ENCODE results near the gene NLRP11. TPM values are rescaled to one million over a fixed set of nuclear protein-coding genes. Genes with fewer than 3 reads are reported as not detected.

NLRP11 gene
- total and polyA plus RNA-seq, 2 experiments from 2014 or later, result not detected

DNA sequence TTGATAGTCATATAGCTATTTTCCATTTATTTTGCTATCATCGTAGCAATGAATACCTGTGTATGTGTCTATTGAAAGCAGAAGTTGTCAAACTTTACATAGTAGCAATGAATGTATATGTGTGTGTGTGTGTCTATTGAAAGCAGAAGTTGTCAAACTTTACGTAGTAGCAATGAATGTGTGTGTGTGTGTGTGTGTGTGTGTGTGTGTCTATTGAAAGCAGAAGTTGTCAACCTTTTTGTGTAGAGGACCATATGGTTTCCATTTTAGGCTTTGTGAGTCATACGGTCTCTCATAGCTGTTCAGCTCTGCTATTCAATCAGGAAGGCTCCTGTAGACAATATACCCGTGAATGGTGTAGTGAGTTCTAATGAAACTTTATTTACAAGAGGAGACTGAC lies 25.4 kb upstream of the NLRP11 start:
- H2AFZ ChIP-seq, result no peak overlapping the region
- no peak overlapping the region for H3K4me3 ChIP-seq
- H3K4me3 Mint-ChIP-seq, result no peak overlapping the region
- H3K4me1 ChIP-seq (ENCODE audit: insufficient read depth), result no peaks in the 10 kb centered on the region
- no peaks in the 10 kb centered on the region; the same call in 1 of the 2 replicates for H3K36me3 ChIP-seq (ENCODE audit: insufficient read depth)
- no peak overlapping the region for H3K27ac ChIP-seq (ENCODE audit: low read depth)
- peaks cover 97% of the 10 kb centered on the region for H3K9me3 Mint-ChIP-seq
- H3K36me3 Mint-ChIP-seq (ENCODE audit: low read depth), result peaks cover 44% of the 10 kb centered on the region
- no peaks in the 10 kb centered on the region for H3K27me3 ChIP-seq (ENCODE audit: insufficient read depth)
- TF ChIP-seq NANOG (IDR thresholded peaks at IDR 0.05; ENCODE audit: borderline replicate concordance) (no peak), CREB1 (CRISPR knock-in tag; IDR thresholded peaks at IDR 0.05; ENCODE audit: low read depth) (no peak), EZH2phosphoT487 (IDR thresholded peaks at IDR 0.05; ENCODE audit: unreplicated experiment) (no peak), POLR2AphosphoS5 (IDR thresholded peaks at IDR 0.05; ENCODE audit: low read depth) (no peak), JUNB (IDR thresholded peaks at IDR 0.05; ENCODE audit: unreplicated experiment) (no peak), STAT1 (IDR thresholded peaks at IDR 0.05; ENCODE audit: unreplicated experiment) (no peak)
- TF ChIP-seq, protein P1, sequence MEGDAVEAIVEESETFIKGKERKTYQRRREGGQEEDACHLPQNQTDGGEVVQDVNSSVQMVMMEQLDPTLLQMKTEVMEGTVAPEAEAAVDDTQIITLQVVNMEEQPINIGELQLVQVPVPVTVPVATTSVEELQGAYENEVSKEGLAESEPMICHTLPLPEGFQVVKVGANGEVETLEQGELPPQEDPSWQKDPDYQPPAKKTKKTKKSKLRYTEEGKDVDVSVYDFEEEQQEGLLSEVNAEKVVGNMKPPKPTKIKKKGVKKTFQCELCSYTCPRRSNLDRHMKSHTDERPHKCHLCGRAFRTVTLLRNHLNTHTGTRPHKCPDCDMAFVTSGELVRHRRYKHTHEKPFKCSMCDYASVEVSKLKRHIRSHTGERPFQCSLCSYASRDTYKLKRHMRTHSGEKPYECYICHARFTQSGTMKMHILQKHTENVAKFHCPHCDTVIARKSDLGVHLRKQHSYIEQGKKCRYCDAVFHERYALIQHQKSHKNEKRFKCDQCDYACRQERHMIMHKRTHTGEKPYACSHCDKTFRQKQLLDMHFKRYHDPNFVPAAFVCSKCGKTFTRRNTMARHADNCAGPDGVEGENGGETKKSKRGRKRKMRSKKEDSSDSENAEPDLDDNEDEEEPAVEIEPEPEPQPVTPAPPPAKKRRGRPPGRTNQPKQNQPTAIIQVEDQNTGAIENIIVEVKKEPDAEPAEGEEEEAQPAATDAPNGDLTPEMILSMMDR (conservative IDR thresholded peaks at IDR 0.05; ENCODE audit: low read depth in 2 of 2), result no peak
- TF ChIP-seq, protein P2, sequence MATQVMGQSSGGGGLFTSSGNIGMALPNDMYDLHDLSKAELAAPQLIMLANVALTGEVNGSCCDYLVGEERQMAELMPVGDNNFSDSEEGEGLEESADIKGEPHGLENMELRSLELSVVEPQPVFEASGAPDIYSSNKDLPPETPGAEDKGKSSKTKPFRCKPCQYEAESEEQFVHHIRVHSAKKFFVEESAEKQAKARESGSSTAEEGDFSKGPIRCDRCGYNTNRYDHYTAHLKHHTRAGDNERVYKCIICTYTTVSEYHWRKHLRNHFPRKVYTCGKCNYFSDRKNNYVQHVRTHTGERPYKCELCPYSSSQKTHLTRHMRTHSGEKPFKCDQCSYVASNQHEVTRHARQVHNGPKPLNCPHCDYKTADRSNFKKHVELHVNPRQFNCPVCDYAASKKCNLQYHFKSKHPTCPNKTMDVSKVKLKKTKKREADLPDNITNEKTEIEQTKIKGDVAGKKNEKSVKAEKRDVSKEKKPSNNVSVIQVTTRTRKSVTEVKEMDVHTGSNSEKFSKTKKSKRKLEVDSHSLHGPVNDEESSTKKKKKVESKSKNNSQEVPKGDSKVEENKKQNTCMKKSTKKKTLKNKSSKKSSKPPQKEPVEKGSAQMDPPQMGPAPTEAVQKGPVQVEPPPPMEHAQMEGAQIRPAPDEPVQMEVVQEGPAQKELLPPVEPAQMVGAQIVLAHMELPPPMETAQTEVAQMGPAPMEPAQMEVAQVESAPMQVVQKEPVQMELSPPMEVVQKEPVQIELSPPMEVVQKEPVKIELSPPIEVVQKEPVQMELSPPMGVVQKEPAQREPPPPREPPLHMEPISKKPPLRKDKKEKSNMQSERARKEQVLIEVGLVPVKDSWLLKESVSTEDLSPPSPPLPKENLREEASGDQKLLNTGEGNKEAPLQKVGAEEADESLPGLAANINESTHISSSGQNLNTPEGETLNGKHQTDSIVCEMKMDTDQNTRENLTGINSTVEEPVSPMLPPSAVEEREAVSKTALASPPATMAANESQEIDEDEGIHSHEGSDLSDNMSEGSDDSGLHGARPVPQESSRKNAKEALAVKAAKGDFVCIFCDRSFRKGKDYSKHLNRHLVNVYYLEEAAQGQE (IDR thresholded peaks at IDR 0.05; ENCODE audit: unreplicated experiment), result no peak
- TF ChIP-seq, protein P3, sequence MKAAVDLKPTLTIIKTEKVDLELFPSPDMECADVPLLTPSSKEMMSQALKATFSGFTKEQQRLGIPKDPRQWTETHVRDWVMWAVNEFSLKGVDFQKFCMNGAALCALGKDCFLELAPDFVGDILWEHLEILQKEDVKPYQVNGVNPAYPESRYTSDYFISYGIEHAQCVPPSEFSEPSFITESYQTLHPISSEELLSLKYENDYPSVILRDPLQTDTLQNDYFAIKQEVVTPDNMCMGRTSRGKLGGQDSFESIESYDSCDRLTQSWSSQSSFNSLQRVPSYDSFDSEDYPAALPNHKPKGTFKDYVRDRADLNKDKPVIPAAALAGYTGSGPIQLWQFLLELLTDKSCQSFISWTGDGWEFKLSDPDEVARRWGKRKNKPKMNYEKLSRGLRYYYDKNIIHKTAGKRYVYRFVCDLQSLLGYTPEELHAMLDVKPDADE (IDR thresholded peaks at IDR 0.05), result no peak
- TF ChIP-seq, protein P4, sequence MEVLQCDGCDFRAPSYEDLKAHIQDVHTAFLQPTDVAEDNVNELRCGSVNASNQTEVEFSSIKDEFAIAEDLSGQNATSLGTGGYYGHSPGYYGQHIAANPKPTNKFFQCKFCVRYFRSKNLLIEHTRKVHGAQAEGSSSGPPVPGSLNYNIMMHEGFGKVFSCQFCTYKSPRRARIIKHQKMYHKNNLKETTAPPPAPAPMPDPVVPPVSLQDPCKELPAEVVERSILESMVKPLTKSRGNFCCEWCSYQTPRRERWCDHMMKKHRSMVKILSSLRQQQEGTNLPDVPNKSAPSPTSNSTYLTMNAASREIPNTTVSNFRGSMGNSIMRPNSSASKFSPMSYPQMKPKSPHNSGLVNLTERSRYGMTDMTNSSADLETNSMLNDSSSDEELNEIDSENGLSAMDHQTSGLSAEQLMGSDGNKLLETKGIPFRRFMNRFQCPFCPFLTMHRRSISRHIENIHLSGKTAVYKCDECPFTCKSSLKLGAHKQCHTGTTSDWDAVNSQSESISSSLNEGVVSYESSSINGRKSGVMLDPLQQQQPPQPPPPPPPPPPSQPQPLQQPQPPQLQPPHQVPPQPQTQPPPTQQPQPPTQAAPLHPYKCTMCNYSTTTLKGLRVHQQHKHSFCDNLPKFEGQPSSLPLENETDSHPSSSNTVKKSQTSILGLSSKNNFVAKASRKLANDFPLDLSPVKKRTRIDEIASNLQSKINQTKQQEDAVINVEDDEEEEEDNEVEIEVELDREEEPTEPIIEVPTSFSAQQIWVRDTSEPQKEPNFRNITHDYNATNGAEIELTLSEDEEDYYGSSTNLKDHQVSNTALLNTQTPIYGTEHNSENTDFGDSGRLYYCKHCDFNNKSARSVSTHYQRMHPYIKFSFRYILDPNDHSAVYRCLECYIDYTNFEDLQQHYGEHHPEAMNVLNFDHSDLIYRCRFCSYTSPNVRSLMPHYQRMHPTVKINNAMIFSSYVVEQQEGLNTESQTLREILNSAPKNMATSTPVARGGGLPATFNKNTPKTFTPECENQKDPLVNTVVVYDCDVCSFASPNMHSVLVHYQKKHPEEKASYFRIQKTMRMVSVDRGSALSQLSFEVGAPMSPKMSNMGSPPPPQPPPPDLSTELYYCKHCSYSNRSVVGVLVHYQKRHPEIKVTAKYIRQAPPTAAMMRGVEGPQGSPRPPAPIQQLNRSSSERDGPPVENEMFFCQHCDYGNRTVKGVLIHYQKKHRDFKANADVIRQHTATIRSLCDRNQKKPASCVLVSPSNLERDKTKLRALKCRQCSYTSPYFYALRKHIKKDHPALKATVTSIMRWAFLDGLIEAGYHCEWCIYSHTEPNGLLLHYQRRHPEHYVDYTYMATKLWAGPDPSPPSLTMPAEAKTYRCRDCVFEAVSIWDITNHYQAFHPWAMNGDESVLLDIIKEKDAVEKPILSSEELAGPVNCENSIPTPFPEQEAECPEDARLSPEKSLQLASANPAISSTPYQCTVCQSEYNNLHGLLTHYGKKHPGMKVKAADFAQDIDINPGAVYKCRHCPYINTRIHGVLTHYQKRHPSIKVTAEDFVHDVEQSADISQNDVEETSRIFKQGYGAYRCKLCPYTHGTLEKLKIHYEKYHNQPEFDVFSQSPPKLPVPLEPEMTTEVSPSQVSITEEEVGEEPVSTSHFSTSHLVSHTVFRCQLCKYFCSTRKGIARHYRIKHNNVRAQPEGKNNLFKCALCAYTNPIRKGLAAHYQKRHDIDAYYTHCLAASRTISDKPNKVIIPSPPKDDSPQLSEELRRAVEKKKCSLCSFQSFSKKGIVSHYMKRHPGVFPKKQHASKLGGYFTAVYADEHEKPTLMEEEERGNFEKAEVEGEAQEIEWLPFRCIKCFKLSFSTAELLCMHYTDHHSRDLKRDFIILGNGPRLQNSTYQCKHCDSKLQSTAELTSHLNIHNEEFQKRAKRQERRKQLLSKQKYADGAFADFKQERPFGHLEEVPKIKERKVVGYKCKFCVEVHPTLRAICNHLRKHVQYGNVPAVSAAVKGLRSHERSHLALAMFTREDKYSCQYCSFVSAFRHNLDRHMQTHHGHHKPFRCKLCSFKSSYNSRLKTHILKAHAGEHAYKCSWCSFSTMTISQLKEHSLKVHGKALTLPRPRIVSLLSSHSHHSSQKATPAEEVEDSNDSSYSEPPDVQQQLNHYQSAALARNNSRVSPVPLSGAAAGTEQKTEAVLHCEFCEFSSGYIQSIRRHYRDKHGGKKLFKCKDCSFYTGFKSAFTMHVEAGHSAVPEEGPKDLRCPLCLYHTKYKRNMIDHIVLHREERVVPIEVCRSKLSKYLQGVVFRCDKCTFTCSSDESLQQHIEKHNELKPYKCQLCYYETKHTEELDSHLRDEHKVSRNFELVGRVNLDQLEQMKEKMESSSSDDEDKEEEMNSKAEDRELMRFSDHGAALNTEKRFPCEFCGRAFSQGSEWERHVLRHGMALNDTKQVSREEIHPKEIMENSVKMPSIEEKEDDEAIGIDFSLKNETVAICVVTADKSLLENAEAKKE (CRISPR knock-in tag; IDR thresholded peaks at IDR 0.05), result no peak
- ATAC-seq (no peak), DNase-seq (ENCODE audit: low spot score) (no peak)
- H3K27me3 Mint-ChIP-seq (ENCODE audit: insufficient read depth, low read depth, poor library complexity), result peaks cover 3% of the 10 kb centered on the region
- no peaks in the 10 kb centered on the region for H3K9me2 ChIP-seq (ENCODE audit: insufficient read depth)
- H3K79me2 ChIP-seq (replicated peaks; ENCODE audit: insufficient read depth), result no peaks in the 10 kb centered on the region
- no peaks in the 10 kb centered on the region for H4K20me1 ChIP-seq (replicated peaks; ENCODE audit: insufficient read depth)
- no peak overlapping the region for H3K27ac Mint-ChIP-seq
- H3K4me2 ChIP-seq, result no peak overlapping the region
- H3F3A ChIP-seq (replicated peaks; ENCODE audit: low read depth), result no peaks in the 10 kb centered on the region
- no peaks in the 10 kb centered on the region for H3K4me1 Mint-ChIP-seq

All from GM23338 (cell line).